ENCODE results near the gene ZFP57.
"Not testable (repeated sequence)": the region's sequence is repeated elsewhere in the genome, so short reads cannot be mapped to it uniquely, and the experiment has no call there.

The ZFP57 gene

DNA sequence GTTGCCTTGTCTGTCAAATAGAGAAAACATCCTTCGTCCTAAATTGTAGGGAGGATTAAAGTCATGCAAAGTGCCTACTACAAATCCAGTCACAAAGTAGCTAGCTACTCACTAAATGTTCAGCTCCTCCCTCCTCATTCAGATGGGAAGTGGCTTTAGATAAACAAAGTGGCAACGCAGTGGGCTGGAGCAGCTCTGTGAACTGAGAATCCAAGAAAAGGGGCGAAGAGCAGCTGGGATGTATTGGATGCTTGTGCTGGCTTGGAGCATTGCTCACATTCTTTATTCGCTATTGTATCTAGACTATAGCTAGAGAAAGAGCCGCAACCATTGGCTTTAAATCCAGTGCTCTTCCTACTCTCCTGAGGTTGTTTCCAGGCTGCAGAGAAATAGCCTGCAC lies 13.8 kb downstream of the ZFP57 start:
- TF ChIP-seq, protein P1, sequence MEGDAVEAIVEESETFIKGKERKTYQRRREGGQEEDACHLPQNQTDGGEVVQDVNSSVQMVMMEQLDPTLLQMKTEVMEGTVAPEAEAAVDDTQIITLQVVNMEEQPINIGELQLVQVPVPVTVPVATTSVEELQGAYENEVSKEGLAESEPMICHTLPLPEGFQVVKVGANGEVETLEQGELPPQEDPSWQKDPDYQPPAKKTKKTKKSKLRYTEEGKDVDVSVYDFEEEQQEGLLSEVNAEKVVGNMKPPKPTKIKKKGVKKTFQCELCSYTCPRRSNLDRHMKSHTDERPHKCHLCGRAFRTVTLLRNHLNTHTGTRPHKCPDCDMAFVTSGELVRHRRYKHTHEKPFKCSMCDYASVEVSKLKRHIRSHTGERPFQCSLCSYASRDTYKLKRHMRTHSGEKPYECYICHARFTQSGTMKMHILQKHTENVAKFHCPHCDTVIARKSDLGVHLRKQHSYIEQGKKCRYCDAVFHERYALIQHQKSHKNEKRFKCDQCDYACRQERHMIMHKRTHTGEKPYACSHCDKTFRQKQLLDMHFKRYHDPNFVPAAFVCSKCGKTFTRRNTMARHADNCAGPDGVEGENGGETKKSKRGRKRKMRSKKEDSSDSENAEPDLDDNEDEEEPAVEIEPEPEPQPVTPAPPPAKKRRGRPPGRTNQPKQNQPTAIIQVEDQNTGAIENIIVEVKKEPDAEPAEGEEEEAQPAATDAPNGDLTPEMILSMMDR (conservative IDR thresholded peaks at IDR 0.05; ENCODE audit: control insufficient read depth, insufficient read depth, low read depth, low read length): no peak
- H3K4me3 ChIP-seq (ENCODE audit: control insufficient read depth, low read depth, low read length): no peak overlapping the region
- DNase-seq (ENCODE audit: low read depth): no peak

DNA sequence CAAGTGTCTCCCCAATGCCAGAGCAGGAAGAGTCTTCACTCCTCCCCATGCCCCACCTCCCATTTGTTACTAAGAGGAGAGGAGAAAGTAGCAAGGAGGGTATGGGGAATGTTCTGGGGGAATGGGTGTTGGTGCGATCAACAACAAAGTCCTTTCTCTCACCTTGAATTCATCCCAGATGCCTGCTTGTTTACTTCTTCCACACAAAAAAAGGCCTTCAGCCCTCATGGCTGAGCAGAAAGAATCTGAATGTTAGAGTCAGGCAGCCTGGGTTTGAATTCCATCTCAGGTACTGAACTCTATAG lies 14.2 kb downstream of the ZFP57 start:
- TF ChIP-seq, protein P1 (conservative IDR thresholded peaks at IDR 0.05; ENCODE audit: control insufficient read depth, insufficient read depth, low read depth, low read length): no peak
- H3K4me3 ChIP-seq (ENCODE audit: control insufficient read depth, low read depth, low read length): no peak overlapping the region
- no peak for DNase-seq (ENCODE audit: low read depth)

DNA sequence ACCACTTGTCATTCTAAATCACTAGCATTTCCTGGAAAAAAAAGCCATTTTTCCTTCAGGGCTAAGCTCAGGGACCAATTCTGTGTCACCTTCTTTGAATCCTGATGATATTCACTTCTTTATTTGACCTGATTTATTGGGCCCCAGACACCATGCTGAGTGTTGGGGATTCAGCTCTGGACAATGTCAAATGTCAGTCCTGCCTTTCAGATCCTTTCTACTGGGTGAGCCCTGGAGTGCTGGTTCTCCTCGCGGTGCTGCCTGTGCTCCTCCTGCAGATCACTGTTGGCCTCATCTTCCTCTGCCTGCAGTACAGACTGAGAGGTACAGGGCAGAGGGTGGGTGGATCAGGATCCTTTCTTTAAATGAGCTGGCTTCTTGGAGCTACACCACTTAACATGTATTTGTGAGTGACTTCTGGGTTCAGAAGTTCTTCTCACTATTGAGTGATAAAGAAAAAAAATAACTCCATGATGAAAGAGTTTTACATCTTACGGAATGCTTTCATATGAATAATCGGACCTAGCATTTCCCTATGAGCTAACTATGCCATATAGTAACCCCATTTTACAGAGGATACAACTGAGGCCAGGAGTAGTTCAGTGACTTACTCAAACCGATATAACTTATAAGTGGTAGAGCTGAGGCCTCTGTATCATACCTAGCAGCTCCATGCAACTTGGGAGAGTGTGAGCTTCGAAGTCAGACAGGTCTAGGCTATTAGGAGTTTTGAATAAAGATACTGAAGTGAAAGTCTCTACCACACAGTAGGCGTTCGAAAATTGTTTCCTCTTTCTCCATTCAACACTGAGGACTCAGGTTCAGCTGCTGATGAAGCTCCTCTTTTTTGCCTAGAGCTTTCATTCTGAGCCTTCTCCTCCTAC lies 14.8 kb downstream of the ZFP57 start:
- TF ChIP-seq, protein P1 (conservative IDR thresholded peaks at IDR 0.05; ENCODE audit: control insufficient read depth, insufficient read depth, low read depth, low read length): no peak
- DNase-seq (ENCODE audit: low read depth): no peak

DNA sequence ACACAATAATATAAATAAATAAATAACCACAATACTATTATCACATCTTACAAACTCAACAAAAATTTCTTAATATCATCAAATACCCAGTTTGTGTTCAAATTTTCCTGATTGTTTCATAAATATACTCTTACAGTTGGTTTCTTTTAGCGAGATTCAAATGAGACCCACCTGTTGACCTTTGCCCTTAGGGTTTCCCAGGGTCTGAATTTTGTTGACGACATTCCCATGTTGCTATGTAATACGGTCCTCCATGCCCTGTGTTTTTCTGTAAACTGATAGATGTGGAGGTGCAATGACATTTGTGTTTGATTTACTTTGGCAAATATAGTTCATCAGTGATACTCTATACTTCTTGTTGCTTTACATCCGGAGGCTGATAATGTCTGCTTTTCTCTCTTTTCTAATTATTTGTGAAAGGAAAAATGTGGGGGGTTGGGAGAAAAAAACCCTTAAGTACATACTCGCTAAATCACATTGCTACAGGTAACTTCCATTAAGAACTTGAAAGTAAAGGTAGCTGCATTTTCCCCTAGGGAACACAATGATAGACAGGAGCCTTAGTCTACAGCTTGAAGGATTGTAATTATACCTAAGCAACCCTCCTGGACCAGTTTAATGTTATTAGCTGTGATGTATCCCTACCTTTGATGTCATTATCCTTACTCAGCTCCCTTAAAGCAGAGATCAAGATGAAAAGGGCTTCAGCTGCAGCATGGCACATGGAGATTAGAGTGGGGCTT lies 17.5 kb downstream of the ZFP57 start:
- TF ChIP-seq, protein P1 (conservative IDR thresholded peaks at IDR 0.05; ENCODE audit: control insufficient read depth, insufficient read depth, low read depth, low read length): no peak
- no peak overlapping the region for H3K4me3 ChIP-seq (ENCODE audit: control insufficient read depth, low read depth, low read length)
- no peak for DNase-seq (ENCODE audit: low read depth)

More for the DNA sequence above, 14.8 kb downstream of the ZFP57 start:
- no peak overlapping the region for H3K4me3 ChIP-seq (ENCODE audit: control insufficient read depth, low read depth, low read length)

DNA sequence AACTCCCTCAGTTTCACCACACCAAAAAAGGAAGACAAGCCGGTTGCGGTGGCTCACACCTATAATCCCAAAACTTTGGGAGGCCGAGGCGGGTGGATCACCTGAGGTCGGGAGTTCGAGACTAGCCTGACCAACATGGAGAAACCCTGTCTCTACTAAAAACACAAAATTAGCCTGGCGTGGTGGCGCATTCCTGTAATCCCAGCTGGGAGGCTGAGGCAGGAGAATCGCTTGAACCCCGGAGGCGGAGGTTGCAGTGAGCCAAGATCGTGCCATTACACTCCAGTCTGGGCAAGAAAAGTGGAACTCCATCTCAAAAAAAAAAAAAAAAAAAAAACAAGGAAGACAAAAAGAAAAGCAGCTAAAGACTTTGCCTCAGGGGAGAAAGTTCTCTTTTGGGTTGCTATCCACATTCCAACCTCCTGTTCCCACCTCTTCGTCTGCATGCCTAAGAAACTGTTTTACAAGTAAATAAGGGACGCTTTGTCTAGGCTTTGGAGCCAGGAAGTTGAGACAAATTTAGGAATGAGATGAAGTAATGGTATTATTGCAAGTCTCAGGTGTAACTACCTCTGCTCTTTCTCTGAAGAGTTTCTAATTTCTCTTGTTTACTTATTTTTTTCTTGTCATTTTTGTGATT lies 19.3 kb downstream of the ZFP57 start:
- DNase-seq (ENCODE audit: low read depth); H3K4me3 ChIP-seq (ENCODE audit: control insufficient read depth, low read depth, low read length): not testable (repeated sequence)

DNA sequence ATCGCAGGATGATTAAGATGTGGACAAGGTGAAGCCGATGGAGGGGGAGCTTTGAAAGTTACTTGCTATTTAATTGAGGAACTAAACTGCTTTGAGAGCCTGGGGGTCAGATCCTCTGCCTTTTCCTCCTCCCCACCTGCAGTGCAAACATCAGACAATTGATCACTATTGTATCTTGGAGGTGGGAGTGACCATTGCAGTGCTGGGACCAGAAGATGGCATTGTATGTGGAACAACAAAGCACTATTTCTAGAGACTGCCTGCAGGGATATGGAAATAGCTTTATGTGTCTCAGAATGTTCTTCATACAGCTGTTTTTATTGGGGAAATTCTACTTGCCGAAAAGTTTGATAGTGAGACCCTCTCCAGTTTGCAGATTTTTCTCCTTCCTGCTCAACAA lies 19.9 kb downstream of the ZFP57 start:
- no peak overlapping the region for H3K4me3 ChIP-seq (ENCODE audit: control insufficient read depth, low read depth, low read length)
- TF ChIP-seq, protein P1 (conservative IDR thresholded peaks at IDR 0.05; ENCODE audit: control insufficient read depth, insufficient read depth, low read depth, low read length): no peak
- DNase-seq (ENCODE audit: low read depth): no peak

DNA sequence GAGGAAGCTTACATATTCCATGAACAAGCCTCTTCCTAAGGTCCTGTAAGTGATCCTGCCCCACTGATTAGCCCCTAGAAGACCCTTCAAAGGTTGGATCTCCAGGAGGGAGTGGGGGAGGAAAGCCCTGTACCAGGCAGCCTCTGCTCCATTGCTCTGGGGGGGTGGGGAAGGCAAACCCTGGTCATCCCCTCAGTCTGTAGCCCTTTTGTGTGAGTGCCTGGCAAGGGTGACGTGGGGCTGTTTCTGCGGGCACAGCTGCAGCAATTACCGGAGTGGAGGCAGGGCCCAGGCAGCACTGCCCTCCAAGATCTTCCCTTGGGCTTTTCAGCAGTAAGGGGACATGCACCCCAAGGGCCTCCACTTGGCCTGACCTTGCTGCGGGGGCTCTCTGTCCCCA lies 24.2 kb downstream of the ZFP57 start, which contains the start of gene MOG:
Gene MOG, plus strand, starts transcription at position 295 of the 400 bp plus-strand sequence. CDS start 118 bp downstream, outside the sequence.
- DNase-seq (ENCODE audit: low read depth): no peak
- TF ChIP-seq, protein P1 (conservative IDR thresholded peaks at IDR 0.05; ENCODE audit: control insufficient read depth, insufficient read depth, low read depth, low read length): no peak
- H3K4me3 ChIP-seq (ENCODE audit: control insufficient read depth, low read depth, low read length): no peak within 1 kb of the TSS

Data from fibroblast of mammary gland (primary cell).